HL-60 (cell line): Measurements from ENCODE around the gene CFAP43.

Source experiments
- DNase-seq, 2 experiments: peaks; one replicate each; pipeline ENCODE4 v3.0.0-alpha.2; 2010 to 2020; ENCODE audit warnings: low read depth in 1 of 2, low spot score in 1 of 2
- H3K27ac ChIP-seq: fragments of 250-450 bp; sonication (Bioruptor Pico); replicated peaks from 2 replicates; pipeline ENCODE4 v1.5.1; 2020; ENCODE audit warnings: mild to moderate bottlenecking, moderate library complexity
- H3K27me3 ChIP-seq: fragments of 250-450 bp; sonication (Bioruptor Pico); 2 replicates; pipeline ENCODE4 v1.5.1; 2021; ENCODE audit warnings: mild to moderate bottlenecking, moderate library complexity; ENCODE audit not compliant: insufficient read depth, poor library complexity, severe bottlenecking
- H3K4me3 ChIP-seq: replicated peaks from 2 replicates; pipeline ENCODE4 v1.5.1; 2011; ENCODE audit warnings: mild to moderate bottlenecking, control low read depth, low read length; ENCODE audit not compliant: insufficient read depth
- CTCF ChIP-seq: IDR thresholded peaks from one replicate; pipeline ENCODE4 v1.5.1; 2011; ENCODE audit warnings: low read length, control low read depth, inconsistent platforms; ENCODE audit not compliant: insufficient read depth
- GABPA ChIP-seq: IDR thresholded peaks from 2 replicates; pipeline ENCODE4 v1.6.1; 2012; ENCODE audit warnings: low read depth
- POLR2AphosphoS5 ChIP-seq: IDR thresholded peaks from 2 replicates; pipeline ENCODE4 v1.6.1; 2012; ENCODE audit warnings: low read depth
- REST ChIP-seq: IDR thresholded peaks from 2 replicates; pipeline ENCODE4 v1.6.1; 2012; ENCODE audit warnings: low read depth; ENCODE audit not compliant: insufficient replicate concordance
- SPI1 ChIP-seq: IDR thresholded peaks from 2 replicates; pipeline ENCODE4 v1.6.1; 2012; ENCODE audit warnings: low read depth, mild to moderate bottlenecking, borderline replicate concordance

The CFAP43 gene

GRCh38 chr10:104242545-104242944 lies 10.4 kb upstream of the CFAP43 start:
- no peak for DNase-seq
- Histone ChIP-seq H3K4me3 (no peak overlapping the region), H3K27ac (no peak overlapping the region), H3K27me3 (no peaks in the 10 kb centered on the region)
- TF ChIP-seq SPI1 (no peak), POLR2AphosphoS5 (no peak), GABPA (no peak), REST (no peak), CTCF (no peak)

GRCh38 chr10:104240078-104240477 lies 7.9 kb upstream of the CFAP43 start:
- TF ChIP-seq SPI1 (peak; percentile 90), CTCF (no peak)
- no peak for DNase-seq
- H3K27me3 ChIP-seq = no peaks in the 10 kb centered on the region
- H3K27ac ChIP-seq = no peak overlapping the region
- H3K4me3 ChIP-seq = no peak overlapping the region

GRCh38 chr10:104235801-104236200 lies 3.6 kb upstream of the CFAP43 start:
- no peak for DNase-seq
- Histone ChIP-seq H3K4me3 (no peak overlapping the region), H3K27ac (no peak overlapping the region), H3K27me3 (peaks cover 2% of the 10 kb centered on the region)
- no peak for TF ChIP-seq REST
- no peak for TF ChIP-seq GABPA
- TF ChIP-seq SPI1 = no peak
- TF ChIP-seq POLR2AphosphoS5 = no peak
- TF ChIP-seq CTCF = no peak

DNA sequence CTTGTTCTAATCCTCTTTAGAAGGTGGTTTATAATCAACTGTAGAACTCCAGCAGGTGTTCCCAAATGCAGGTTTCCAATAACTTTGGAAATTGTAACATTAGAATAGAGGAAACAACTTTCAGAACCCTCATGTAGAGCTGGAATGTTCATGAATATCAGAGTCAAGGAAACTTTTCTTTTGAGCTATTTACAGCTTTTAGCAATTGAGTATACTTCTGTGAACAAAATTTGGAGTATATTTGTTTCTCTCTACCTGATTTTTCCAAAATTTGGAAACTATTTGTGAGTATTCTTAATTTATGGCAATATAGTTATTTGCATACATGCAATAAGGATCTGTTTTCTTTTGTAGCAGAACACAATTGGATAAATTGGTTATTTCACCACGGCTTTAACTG lies 2.8 kb upstream of the CFAP43 start:
- DNase-seq = no peak
- Histone ChIP-seq H3K4me3 (no peak overlapping the region), H3K27ac (no peak overlapping the region), H3K27me3 (peaks cover 2% of the 10 kb centered on the region)
- TF ChIP-seq GABPA (no peak), REST (no peak), CTCF (no peak), SPI1 (no peak), POLR2AphosphoS5 (no peak)
